H1 (cell line): Measurements from ENCODE around the gene UPK1B. TPM values are rescaled to one million over a fixed set of nuclear protein-coding genes. Genes with fewer than 3 reads are reported as not detected.
A peak's percentile ranks its signal among the peaks of the same experiment; 100 is the strongest.

Experiments
- CTCF ChIA-PET: fragments of 300-600 bp; sonication (Branson Sonifier 250); formaldehyde crosslinking; loops from one replicate; lab custom pipeline; 2021; ENCODE audit not compliant: partially characterized antibody; lab: Charles Lee
- POLR2A ChIA-PET: fragments of 300-600 bp; sonication (Branson Sonifier 250); formaldehyde crosslinking; loops from one replicate; lab custom pipeline; 2021; ENCODE audit warnings: inconsistent platforms; ENCODE audit not compliant: partially characterized antibody; lab: Charles Lee
- DNase-seq, 2 experiments: peaks; one replicate each; pipeline versions ENCODE4 v3.0.0 to v3.0.0-alpha.2; 2010 to 2022; ENCODE audit warnings: low spot score in 2 of 2, low read depth in 1 of 2, mixed read lengths in 1 of 2
- FAIRE-seq: peaks from 2 replicates; lab custom pipeline; 2011; peaks lifted over from hg19 to GRCh38; lab: Jason Lieb, UNC
- H2AFZ ChIP-seq: 2 replicates; pipeline ENCODE4 v1.8.1; 2012; ENCODE audit warnings: low read length, inconsistent platforms
- H2AK5ac ChIP-seq: 2 replicates; pipeline ENCODE4 v1.6.1; 2013; ENCODE audit warnings: low read depth, low read length
- H2BK120ac ChIP-seq: replicated peaks from 2 replicates; pipeline ENCODE3; 2013; ENCODE audit warnings: low read depth, low read length, inconsistent platforms
- H2BK12ac ChIP-seq: 2 replicates; pipeline ENCODE4 v1.6.1; 2013; ENCODE audit warnings: low read depth, low read length
- H2BK15ac ChIP-seq: 2 replicates; pipeline ENCODE4 v1.6.1; 2013; ENCODE audit warnings: low read length
- H2BK20ac ChIP-seq: 2 replicates; pipeline ENCODE4 v1.6.1; 2013; ENCODE audit warnings: low read length
- H2BK5ac ChIP-seq: 2 replicates; pipeline ENCODE4 v1.6.1; 2013; ENCODE audit warnings: low read depth, low read length
- H3K14ac ChIP-seq: 2 replicates; pipeline ENCODE4 v1.6.1; 2013; ENCODE audit warnings: inconsistent platforms; ENCODE audit not compliant: insufficient read length
- H3K18ac ChIP-seq: 2 replicates; pipeline ENCODE4 v1.6.1; 2013; ENCODE audit warnings: low read length; ENCODE audit errors: extremely low read depth
- H3K23ac ChIP-seq: 2 replicates; pipeline ENCODE4 v1.6.1; 2013; ENCODE audit warnings: inconsistent platforms; ENCODE audit not compliant: insufficient read length
- H3K23me2 ChIP-seq: 2 replicates; pipeline ENCODE4 v1.6.1; 2013; ENCODE audit warnings: low read depth, low read length
- H3K27ac ChIP-seq: 2 replicates; pipeline ENCODE4 v1.6.1; 2011; ENCODE audit warnings: low read depth, low read length, inconsistent platforms
- H3K27me3 ChIP-seq, 4 experiments: replicated peaks in 1 of 4; 1 replicate in 1 of 4; 2 replicates in 3 of 4; pipeline versions ENCODE4 v1.6.1 to v1.8.1; 2011 to 2013; ENCODE audit warnings: low read length in 3 of 4, mild to moderate bottlenecking in 3 of 4, inconsistent platforms in 2 of 4, mixed read lengths in 2 of 4, moderate library complexity in 1 of 4; ENCODE audit not compliant: control insufficient read depth in 3 of 4, insufficient read depth in 3 of 4; ENCODE audit errors: extremely low read depth in 1 of 4
- H3K36me3 ChIP-seq, 4 experiments: 2 replicates each; pipeline versions ENCODE4 v1.6.1 to v1.8.1; 2011 to 2013; ENCODE audit warnings: mild to moderate bottlenecking in 4 of 4, low read length in 3 of 4, moderate library complexity in 2 of 4, control low read depth in 1 of 4, inconsistent platforms in 1 of 4; ENCODE audit not compliant: insufficient read depth in 4 of 4, control insufficient read depth in 2 of 4
- H3K4ac ChIP-seq: replicated peaks from 2 replicates; pipeline ENCODE3; 2013; ENCODE audit warnings: low read length, low read depth, mixed read lengths, inconsistent platforms; ENCODE audit not compliant: insufficient read length
- H3K4me1 ChIP-seq, 4 experiments: replicated peaks in 1 of 4; 1 replicate in 1 of 4; 2 replicates in 3 of 4; pipeline versions ENCODE4 v1.6.1 to v1.8.1; 2011 to 2013; ENCODE audit warnings: low read length in 3 of 4, inconsistent platforms in 2 of 4, mixed read lengths in 1 of 4; ENCODE audit not compliant: insufficient read depth in 4 of 4, control insufficient read depth in 3 of 4
- H3K4me2 ChIP-seq, 2 experiments: 2 replicates each; pipeline versions ENCODE4 v1.6.1 to v1.8.1; 2011 to 2013; ENCODE audit warnings: low read depth in 2 of 2, low read length in 2 of 2, control low read depth in 1 of 2, inconsistent platforms in 1 of 2, mild to moderate bottlenecking in 1 of 2; ENCODE audit not compliant: insufficient read depth in 1 of 2
- H3K4me3 ChIP-seq, 4 experiments: fragments of 200-600, 300-600 bp in 1 of 4; sonication (generic), shearing (Covaris generic), sonication (Bioruptor Twin) in 1 of 4; 2 replicates each; pipeline versions ENCODE4 v1.5.1 to v1.8.1; 2011 to 2016; ENCODE audit warnings: low read length in 4 of 4, low read depth in 3 of 4, control low read depth in 2 of 4, inconsistent platforms in 2 of 4, mild to moderate bottlenecking in 2 of 4, mixed read lengths in 1 of 4, moderate library complexity in 1 of 4; ENCODE audit not compliant: insufficient read depth in 2 of 4; ENCODE audit errors: extremely low read depth in 1 of 4
- H3K56ac ChIP-seq: replicated peaks from 2 replicates; pipeline ENCODE3; 2013; ENCODE audit warnings: low read depth, mild to moderate bottlenecking, mixed read lengths, low read length, inconsistent platforms; ENCODE audit not compliant: insufficient read length
- H3K79me1 ChIP-seq: 2 replicates; pipeline ENCODE4 v1.6.1; 2013; ENCODE audit warnings: low read depth, low read length, control low read depth
- H3K79me2 ChIP-seq, 2 experiments: 2 replicates each; pipeline versions ENCODE4 v1.6.1 to v1.8.1; 2012 to 2013; ENCODE audit warnings: low read length in 2 of 2, mild to moderate bottlenecking in 2 of 2, inconsistent platforms in 1 of 2; ENCODE audit not compliant: insufficient read depth in 2 of 2, control insufficient read depth in 1 of 2
- H3K9ac ChIP-seq, 4 experiments: replicated peaks in 1 of 4; 1 replicate in 1 of 4; 2 replicates in 3 of 4; pipeline versions ENCODE4 v1.6.1 to v1.8.1; 2011 to 2013; ENCODE audit warnings: low read depth in 3 of 4, low read length in 3 of 4, control low read depth in 2 of 4, mild to moderate bottlenecking in 2 of 4, moderate library complexity in 2 of 4, inconsistent platforms in 1 of 4; ENCODE audit errors: extremely low read depth in 1 of 4
- H3K9me3 ChIP-seq, 2 experiments: 2 replicates each; pipeline versions ENCODE4 v1.6.1 to v1.8.1; 2012 to 2013; ENCODE audit warnings: mild to moderate bottlenecking in 2 of 2, moderate library complexity in 2 of 2, control low read depth in 1 of 2, inconsistent platforms in 1 of 2, low read depth in 1 of 2, low read length in 1 of 2, mixed read lengths in 1 of 2; ENCODE audit not compliant: insufficient read depth in 2 of 2
- H4K20me1 ChIP-seq, 2 experiments: replicated peaks in 1 of 2; 2 replicates each; pipeline versions ENCODE3 to v1.8.1; 2011 to 2013; ENCODE audit warnings: inconsistent platforms in 2 of 2, low read length in 2 of 2, mild to moderate bottlenecking in 1 of 2; ENCODE audit not compliant: insufficient read depth in 2 of 2, control insufficient read depth in 1 of 2
- H4K5ac ChIP-seq: 2 replicates; pipeline ENCODE4 v1.6.1; 2013; ENCODE audit warnings: low read length, low read depth, mixed read lengths, inconsistent platforms; ENCODE audit not compliant: insufficient read length
- H4K8ac ChIP-seq: 2 replicates; pipeline ENCODE4 v1.8.0; 2013; ENCODE audit warnings: mild to moderate bottlenecking, moderate library complexity, low read length, inconsistent platforms; ENCODE audit not compliant: insufficient read depth; ENCODE audit errors: extremely low read depth
- H4K91ac ChIP-seq: replicated peaks from 2 replicates; pipeline ENCODE3; 2013; ENCODE audit warnings: low read length, mixed read lengths, inconsistent platforms; ENCODE audit not compliant: insufficient read length
- ATF2 ChIP-seq: IDR thresholded peaks from 2 replicates; pipeline ENCODE4 v1.6.1; 2012; ENCODE audit warnings: low read length, inconsistent platforms
- ATF3 ChIP-seq: IDR thresholded peaks from 2 replicates; pipeline ENCODE4 v1.6.1; 2011; ENCODE audit warnings: low read depth, mild to moderate bottlenecking, low read length; ENCODE audit not compliant: insufficient read depth
- EZH2 ChIP-seq: fragments of 200-600 bp; sonication (generic); IDR thresholded peaks from 2 replicates; pipeline ENCODE4 v1.7.1; 2012; ENCODE audit warnings: low read depth, mild to moderate bottlenecking, moderate library complexity, low read length, inconsistent platforms; ENCODE audit not compliant: severe bottlenecking
- HDAC6 ChIP-seq: IDR thresholded peaks from one replicate; pipeline ENCODE4 v1.7.1; 2012; ENCODE audit warnings: low read depth, mild to moderate bottlenecking, inconsistent platforms, low read length, moderate library complexity
- MAFK ChIP-seq: IDR thresholded peaks from 2 replicates; pipeline ENCODE4 v1.6.1; 2012; ENCODE audit warnings: low read depth, mild to moderate bottlenecking, improper control_type of control experiment, low read length
- NRF1 ChIP-seq: IDR thresholded peaks from 2 replicates; pipeline ENCODE4 v1.6.1; 2011; ENCODE audit warnings: mild to moderate bottlenecking, low read depth, low read length, improper control_type of control experiment
- PHF8 ChIP-seq: fragments of 200-600 bp; sonication (generic); conservative IDR thresholded peaks from 2 replicates; pipeline ENCODE4 v1.7.1; 2012; ENCODE audit warnings: low read depth, mild to moderate bottlenecking, inconsistent platforms, low read length, moderate library complexity
- SIRT6 ChIP-seq: IDR thresholded peaks from one replicate; pipeline ENCODE4 v1.7.1; 2012; ENCODE audit warnings: low read length, inconsistent platforms
- SP4 ChIP-seq: IDR thresholded peaks from 2 replicates; pipeline ENCODE4 v1.6.1; 2012; ENCODE audit warnings: low read length, inconsistent platforms
- USF2 ChIP-seq: IDR thresholded peaks from 2 replicates; pipeline ENCODE4 v1.6.1; 2011; ENCODE audit warnings: low read length, improper control_type of control experiment
- YY1 ChIP-seq: IDR thresholded peaks from 2 replicates; pipeline ENCODE4 v1.6.1; 2011; ENCODE audit warnings: low read depth, mild to moderate bottlenecking, low read length
- WGBS, 2 experiments: shearing (Covaris generic) in 1 of 2; methylation state at CpG; one replicate each; pipeline versions ENCODE4 v1.1.6 to v1.1.7; 2013 to 2015; ENCODE audit warnings: low lambda C conversion rate in 2 of 2, mixed read lengths in 2 of 2, inconsistent platforms in 1 of 2, low coverage in 1 of 2, missing lambda C conversion rate in 1 of 2; ENCODE audit not compliant: insufficient replicate concordance in 2 of 2, insufficient coverage in 1 of 2, insufficient read length in 1 of 2; ENCODE audit errors: extremely low coverage in 1 of 2, missing lambda C conversion rate in 1 of 2; 5-methylcytosine and 5-hydroxymethylcytosine counted together
- polyA plus RNA-seq, 7 experiments: library from polyadenylated mRNA; depleted of rRNA in 3 of 7; stranded (reverse) in 5 of 7; unstranded in 2 of 7; fragments of >200 nt in 5 of 7; fragments of 200-250 nt in 2 of 7; gene quantifications; 1 replicate in 5 of 7; 2 replicates in 1 of 7; 4 replicates in 1 of 7; pipeline versions ENCODE4 v1.2.1 to v1.2.3, GENCODE V29; 2011 to 2013; ENCODE audit warnings: missing spikeins in 2 of 7, mixed read lengths in 2 of 7
- total RNA-seq: library from RNA; stranded (reverse); fragmentation: NEBNext Ultra II Directional; extraction: Animal tissue kit (Norgen Biotek cat#: 25700); gene quantifications from 2 replicates; pipeline ENCODE4 v1.2.1, GENCODE V29; 2021

Gene UPK1B
- total and polyA plus RNA-seq, 2 of the 8 experiments (the other 6 are each of a cell fraction or from before 2014, with no cell fraction given): 0.67 to 0.68 TPM

- Histone ChIP-seq H3K36me3 (no peaks in the 10 kb centered on the region), H4K8ac (no peak overlapping the region), H3K9ac (no peak overlapping the region), H4K91ac (no peak overlapping the region), H3K4me3 (no peak overlapping the region), H2AK5ac (no peak overlapping the region), H3K9me3 (no peaks in the 10 kb centered on the region), H2AFZ (0 out of 2 replicates have a peak overlapping the region, but pooled peaks have one; percentile 59), H4K20me1 (no peaks in the 10 kb centered on the region), H3K4me2 (no peak overlapping the region), H2BK120ac (no peak overlapping the region), H3K4me1 (no peaks in the 10 kb centered on the region), H3K27me3 (peaks cover 0 to 3% (median 0%) of the 10 kb centered on the region in 4 experiments; a peak in 2 of 7 replicates), H3K23me2 (no peaks in the 10 kb centered on the region; the same call in 1 of the 2 replicates), H4K5ac (no peak overlapping the region), H3K79me1 (no peaks in the 10 kb centered on the region), H3K79me2 (no peaks in the 10 kb centered on the region), H3K56ac (no peak overlapping the region), H3K14ac (no peak overlapping the region), H2BK5ac (no peak overlapping the region), H3K18ac (no peak overlapping the region), H2BK12ac (no peak overlapping the region), H3K4ac (no peak overlapping the region), H3K27ac (no peak overlapping the region), H2BK20ac (no peak overlapping the region), H2BK15ac (no peak overlapping the region), H3K23ac (no peak overlapping the region)
- 81% methylated on average over 1 of the region's 1 CpG; no CpG with 5 or more reads in 1 of the 2 experiments for WGBS, 2 experiments
- CTCF ChIA-PET: no interaction called here
- FAIRE-seq: no peak
- no peak for DNase-seq
- POLR2A ChIA-PET: no interaction called here
- TF ChIP-seq EZH2 (no peak), ATF2 (no peak), MAFK (no peak), ATF3 (no peak), USF2 (no peak), SP4 (no peak), PHF8 (no peak), NRF1 (no peak), SIRT6 (no peak), YY1 (no peak), HDAC6 (no peak)
Observed at GRCh38 chr3:119191800-119192199, 18.4 kb downstream of the UPK1B start.
